ENCODE data around the gene FOXF2. TPM values are rescaled to one million over a fixed set of nuclear protein-coding genes. Genes with fewer than 3 reads are reported as not detected.

FOXF2 gene
- total RNA-seq, 2 donors from 2014 or later, result 4.9 to 14.1 TPM

DNA sequence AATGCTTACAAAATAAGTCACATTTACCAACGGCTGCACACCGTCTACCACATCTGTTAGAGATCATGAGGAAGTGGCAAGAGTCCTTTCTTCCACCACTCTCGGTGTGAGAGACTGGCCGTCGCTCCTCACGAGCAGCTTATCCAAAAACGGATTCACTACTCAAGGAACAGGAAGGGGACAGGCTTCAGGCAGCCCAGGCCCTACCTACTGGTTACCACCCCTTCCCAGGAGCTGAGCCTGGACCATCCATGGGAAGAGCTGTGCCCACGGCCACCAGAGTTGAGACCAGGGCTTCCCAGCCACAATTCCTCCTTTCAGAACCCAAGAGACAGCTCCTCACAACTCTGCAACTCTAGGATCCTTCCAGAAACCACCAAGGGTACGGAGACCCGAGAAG lies 37.0 kb downstream of the FOXF2 start:
- intact Hi-C loops (cut with DNase I), result no loop called here
- TF ChIP-seq POLR2A (IDR thresholded peaks at IDR 0.05), result no peak
- no peak for TF ChIP-seq POLR2AphosphoS5 (IDR thresholded peaks at IDR 0.05)
- TF ChIP-seq, protein P1, sequence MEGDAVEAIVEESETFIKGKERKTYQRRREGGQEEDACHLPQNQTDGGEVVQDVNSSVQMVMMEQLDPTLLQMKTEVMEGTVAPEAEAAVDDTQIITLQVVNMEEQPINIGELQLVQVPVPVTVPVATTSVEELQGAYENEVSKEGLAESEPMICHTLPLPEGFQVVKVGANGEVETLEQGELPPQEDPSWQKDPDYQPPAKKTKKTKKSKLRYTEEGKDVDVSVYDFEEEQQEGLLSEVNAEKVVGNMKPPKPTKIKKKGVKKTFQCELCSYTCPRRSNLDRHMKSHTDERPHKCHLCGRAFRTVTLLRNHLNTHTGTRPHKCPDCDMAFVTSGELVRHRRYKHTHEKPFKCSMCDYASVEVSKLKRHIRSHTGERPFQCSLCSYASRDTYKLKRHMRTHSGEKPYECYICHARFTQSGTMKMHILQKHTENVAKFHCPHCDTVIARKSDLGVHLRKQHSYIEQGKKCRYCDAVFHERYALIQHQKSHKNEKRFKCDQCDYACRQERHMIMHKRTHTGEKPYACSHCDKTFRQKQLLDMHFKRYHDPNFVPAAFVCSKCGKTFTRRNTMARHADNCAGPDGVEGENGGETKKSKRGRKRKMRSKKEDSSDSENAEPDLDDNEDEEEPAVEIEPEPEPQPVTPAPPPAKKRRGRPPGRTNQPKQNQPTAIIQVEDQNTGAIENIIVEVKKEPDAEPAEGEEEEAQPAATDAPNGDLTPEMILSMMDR (IDR thresholded peaks at IDR 0.05), result no peak
- Histone ChIP-seq H3K36me3 (no peaks in the 10 kb centered on the region), H3K27me3 (replicated peaks; ENCODE audit: insufficient read depth) (no peaks in the 10 kb centered on the region), H3K4me3 (no peak overlapping the region), H3K27ac (no peak overlapping the region), H3K9me3 (no peaks in the 10 kb centered on the region), H3K4me1 (replicated peaks) (no peaks in the 10 kb centered on the region)
- no peak for DNase-seq (ENCODE audit: low spot score)
- 65% methylated on average over 10 of the region's 10 CpGs for WGBS

DNA sequence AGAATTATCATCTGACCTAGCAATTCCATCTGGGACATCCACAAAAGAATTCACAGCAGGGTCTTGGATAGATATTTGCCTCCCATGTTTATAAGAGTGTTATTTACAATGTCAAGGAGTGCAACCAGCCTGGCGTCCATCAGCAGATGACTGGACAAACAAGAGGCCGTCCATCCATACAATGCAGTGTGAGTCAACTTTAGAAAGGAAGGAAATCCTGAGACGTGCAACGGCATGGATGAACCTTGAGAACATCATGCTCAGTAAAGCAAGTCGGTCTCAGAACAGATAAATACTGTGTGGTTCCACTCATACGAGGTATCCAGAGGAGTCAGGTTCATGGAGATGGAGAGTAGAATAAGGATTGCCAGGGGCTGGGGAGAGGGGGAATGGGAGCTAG lies 46.4 kb downstream of the FOXF2 start:
- Histone ChIP-seq H3K9me3 (no peaks in the 10 kb centered on the region), H3K27me3 (replicated peaks; ENCODE audit: insufficient read depth) (no peaks in the 10 kb centered on the region), H3K4me3 (no peak overlapping the region), H3K27ac (no peak overlapping the region), H3K36me3 (no peaks in the 10 kb centered on the region), H3K4me1 (replicated peaks) (no peaks in the 10 kb centered on the region)
- TF ChIP-seq, protein P1 (IDR thresholded peaks at IDR 0.05), result no peak
- TF ChIP-seq POLR2A (IDR thresholded peaks at IDR 0.05) (no peak), POLR2AphosphoS5 (IDR thresholded peaks at IDR 0.05) (no peak)
- DNase-seq (ENCODE audit: low spot score), result no peak
- intact Hi-C loops (cut with DNase I), result loop anchor here (5.0 kb wide), 1 partner anchor 844 kb away; no protein-coding TSS in a partner anchor
- WGBS, result 57% methylated on average over 6 of the region's 6 CpGs

DNA sequence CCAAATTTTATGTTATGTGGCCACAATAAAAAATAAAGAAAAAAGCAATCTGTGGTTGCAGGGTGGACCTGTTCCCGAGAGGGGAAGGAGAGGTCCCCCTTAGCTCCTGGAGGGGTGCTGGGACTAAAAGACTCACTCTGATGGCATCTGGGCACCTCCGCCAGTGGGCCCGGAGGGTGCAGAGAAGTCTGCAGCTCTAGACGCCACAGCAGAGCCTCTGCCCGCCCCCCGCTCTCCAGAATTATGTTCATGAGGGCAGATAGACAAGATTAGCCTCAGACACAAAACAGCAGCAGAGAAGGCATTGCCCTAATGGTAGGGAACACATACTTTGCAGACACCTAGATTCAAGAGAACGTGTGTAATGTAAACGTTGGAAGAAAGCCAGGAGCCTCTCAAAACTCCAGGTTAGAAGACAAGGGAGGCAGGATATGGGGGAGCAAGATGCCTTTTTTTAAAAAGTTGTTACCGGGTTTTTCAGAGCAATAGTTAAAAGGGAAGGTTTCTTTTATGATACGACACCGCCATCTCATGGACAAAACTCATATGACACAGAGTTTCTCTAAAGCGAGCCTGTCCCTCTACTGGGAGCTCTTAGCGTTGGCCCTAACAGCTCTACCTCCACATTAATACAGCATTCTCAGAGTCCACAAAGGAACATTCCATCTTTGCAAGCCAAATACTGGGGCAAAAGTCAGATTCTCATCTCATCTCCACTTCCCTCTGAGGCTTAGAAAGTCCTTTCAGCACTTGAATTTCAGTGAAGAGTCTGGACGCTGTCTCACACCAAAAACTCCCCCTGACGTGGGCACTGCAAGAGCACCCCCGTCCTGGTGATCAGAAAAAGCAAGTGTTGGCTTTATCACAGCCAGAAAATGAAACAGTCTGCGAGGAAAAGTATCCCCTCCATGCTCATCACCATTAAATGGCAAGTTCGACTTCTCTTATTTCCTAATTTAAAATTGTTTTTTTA lies 47.2 kb downstream of the FOXF2 start:
- H3K27me3 ChIP-seq (replicated peaks; ENCODE audit: insufficient read depth), result no peaks in the 10 kb centered on the region
- WGBS, result 26% methylated on average over 18 of the region's 18 CpGs
- no peak overlapping the region for H3K4me3 ChIP-seq
- H3K27ac ChIP-seq, result no peak overlapping the region
- intact Hi-C loops (cut with DNase I), result loop anchor here (5.0 kb wide), 1 partner anchor 844 kb away; no protein-coding TSS in a partner anchor
- no peaks in the 10 kb centered on the region for H3K4me1 ChIP-seq (replicated peaks)
- no peaks in the 10 kb centered on the region for H3K9me3 ChIP-seq
- TF ChIP-seq, protein P1 (IDR thresholded peaks at IDR 0.05), result peak; percentile 59 to 87 (median 84)
- TF ChIP-seq POLR2A (IDR thresholded peaks at IDR 0.05), result no peak
- TF ChIP-seq POLR2AphosphoS5 (IDR thresholded peaks at IDR 0.05), result no peak
- H3K36me3 ChIP-seq, result no peaks in the 10 kb centered on the region
- DNase-seq (ENCODE audit: low spot score), result peak; percentile 54

DNA sequence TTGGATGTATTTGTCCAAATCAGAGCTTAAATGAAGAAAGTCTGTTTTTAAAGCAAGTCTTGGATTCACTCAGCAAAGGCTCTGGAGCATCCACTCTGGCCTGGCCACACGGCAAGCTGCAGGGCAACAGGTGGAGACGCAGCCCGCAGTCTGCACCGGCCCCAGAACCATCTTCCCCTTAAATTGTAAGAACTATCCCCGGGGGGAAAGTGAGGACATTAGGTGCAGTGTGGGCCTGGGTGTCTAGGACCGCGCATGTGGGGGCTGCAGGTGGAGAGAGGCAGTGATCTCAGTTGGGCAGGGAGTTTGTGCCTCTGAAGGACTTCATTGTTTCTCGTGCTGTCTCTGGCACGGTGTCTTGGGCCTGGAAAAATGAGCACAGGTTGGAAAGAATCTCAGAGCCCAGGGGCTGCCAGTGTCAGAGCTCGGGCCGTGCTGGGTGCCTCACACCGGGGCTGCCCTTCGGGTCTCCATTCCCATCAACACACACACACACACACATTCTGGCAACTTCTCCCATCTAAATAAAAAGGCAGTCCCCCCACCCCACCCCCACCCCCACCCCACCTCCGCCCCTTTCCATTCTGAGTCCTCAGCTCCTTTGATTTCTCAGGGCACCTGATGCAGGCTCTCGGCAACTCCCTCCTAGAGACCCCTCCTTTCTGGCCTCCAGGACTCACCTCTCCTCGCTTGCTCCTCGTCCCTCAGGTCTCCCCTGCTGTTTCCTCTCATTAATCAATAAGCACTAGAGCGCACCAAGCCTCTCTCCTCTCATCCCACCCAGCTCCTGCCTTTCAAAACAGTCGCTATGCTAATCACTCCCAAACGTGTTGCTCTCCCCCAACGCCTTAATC lies 48.4 kb downstream of the FOXF2 start:
- H3K4me3 ChIP-seq, result no peak overlapping the region
- H3K4me1 ChIP-seq (replicated peaks), result no peaks in the 10 kb centered on the region
- no peaks in the 10 kb centered on the region for H3K36me3 ChIP-seq
- no peaks in the 10 kb centered on the region for H3K9me3 ChIP-seq
- TF ChIP-seq POLR2A (IDR thresholded peaks at IDR 0.05), result no peak
- TF ChIP-seq, protein P1 (IDR thresholded peaks at IDR 0.05), result no peak
- no peak for TF ChIP-seq POLR2AphosphoS5 (IDR thresholded peaks at IDR 0.05)
- no peaks in the 10 kb centered on the region for H3K27me3 ChIP-seq (replicated peaks; ENCODE audit: insufficient read depth)
- 70% methylated on average over 20 of the region's 21 CpGs for WGBS
- intact Hi-C loops (cut with DNase I), result loop anchor here (5.0 kb wide), 1 partner anchor 845 kb away; no protein-coding TSS in a partner anchor
- H3K27ac ChIP-seq, result no peak overlapping the region
- no peak for DNase-seq (ENCODE audit: low spot score)

Data from prostate gland (tissue), 2 donors.